HL-60/S4 treated with phorbol 12-myristate 13-acetate at 8.2 ng/mL for 4 days and 3 days (cell line): ENCODE data around the gene EXOC5.

Experiments used
- in situ Hi-C: fragments of 300-500 bp; cut with MboI; formaldehyde crosslinking; loops from 2 replicates; pipeline ENCODE4 v1.15.0; 2022; ENCODE audit warnings: low sequenced_read_pairs

EXOC5 gene

DNA sequence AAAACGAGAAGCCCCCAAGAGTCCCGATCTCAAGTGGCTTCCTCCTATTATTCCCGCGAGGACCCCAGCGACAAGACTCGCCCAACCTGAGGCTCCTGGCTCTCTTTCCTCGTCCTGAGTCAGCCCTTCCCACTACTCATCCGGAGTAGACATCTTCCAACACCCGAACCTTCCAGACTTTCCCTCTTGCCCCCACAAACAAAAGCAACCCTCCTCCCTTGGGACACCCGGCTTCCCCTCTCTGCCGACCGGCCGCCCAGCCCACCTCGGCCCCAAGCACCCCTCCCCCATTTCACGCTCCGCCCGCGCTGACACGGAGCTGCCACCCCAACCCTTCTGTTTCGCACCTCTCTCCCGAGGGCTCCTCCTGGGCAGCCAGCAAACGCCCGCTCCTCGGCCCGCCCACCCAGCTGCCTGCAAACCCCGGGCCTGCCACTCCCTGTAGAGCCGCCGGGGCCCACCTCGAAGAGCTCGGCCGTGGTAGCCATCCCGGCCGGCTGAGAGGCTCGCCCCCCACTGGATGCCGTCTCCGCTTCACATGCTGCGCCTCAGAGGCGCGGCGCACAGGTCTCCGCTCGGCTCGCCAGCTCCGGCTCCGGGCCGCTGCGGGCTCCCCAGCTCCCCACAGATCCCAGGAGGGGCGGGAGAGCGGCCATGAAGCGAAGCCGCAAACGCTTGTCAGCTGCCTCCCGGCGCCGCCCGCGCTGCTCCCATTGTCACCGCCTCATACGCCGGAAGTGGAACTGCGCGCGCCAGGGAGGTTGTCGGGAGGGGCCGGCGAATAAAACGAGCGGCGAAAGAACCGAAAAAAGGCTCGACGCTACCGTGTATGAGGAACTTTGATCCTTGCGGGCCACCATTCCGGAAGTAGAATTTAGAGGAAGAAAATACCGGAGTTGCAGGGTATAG, at the start of gene EXOC5, which contains the start of gene AP5M1:
Gene EXOC5, minus strand, starts transcription at position 745 of the 909 bp plus-strand sequence. Its CDS starts 257 bp downstream, at position 488.
Gene AP5M1, plus strand, starts transcription at position 811 of the 909 bp plus-strand sequence. CDS start 344 bp downstream, outside the sequence.
- in situ Hi-C loops, result no loop called here

DNA sequence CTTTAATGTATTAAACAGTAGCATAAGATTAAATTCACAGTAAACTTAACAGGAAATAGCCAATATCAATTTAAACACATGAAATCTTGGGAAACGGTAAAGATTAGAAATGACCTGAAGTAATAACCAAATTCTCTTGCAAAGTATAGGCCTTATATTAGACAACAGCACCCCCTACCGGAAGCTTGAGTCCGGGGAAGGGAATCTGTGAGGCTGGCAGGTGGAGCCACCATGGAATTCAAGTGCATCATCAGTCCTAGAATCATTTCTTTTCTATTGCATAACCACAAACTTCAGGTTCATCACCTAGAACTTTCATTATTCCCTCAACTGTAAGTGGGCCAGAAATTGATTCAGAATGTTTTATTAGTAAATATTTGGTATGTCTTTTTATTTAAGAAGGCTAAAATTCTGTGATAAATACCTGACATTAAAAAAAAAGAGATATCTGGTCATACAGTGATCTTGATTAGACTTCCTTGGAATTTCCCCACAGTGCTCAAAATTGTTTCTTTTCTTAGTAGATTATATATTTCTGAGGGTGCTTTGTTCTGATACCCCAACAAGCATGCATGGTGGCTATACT, 48.6 kb upstream of the EXOC5 start:
- in situ Hi-C loops, result loop anchor here (10.0 kb wide), 1 partner anchor 823 kb away; no protein-coding TSS in a partner anchor

DNA sequence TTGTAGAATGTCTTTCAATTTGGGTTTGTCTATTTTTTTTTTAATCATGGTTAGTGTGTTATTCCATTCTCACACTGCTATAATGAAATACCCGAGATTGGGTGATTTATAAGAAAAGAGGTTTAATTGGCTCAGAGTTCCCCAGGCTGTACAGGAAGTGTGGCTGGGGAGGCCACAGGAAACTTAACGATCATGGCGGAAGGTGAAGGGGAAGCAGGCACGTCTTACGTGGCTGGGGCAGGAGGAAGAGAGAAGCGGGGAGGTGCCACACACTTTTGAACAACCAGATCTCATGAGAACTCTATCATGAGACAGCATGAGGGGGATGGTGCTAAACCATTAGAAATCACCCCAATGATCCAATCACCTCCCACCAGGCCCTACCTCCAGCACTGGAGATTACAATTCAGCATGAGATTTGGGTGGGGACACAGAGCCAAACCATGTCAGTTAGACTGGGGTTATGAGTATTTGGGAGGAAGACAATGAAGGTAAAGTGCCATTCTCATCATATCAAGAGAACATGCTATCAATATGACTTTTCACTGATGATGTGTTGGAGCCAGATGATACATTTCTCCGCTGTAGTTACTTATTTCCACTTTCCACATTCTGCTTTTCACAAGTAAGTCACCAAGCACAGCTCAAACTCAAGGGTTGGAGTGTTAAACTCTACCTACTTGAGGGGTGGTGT, 45.8 kb upstream of the EXOC5 start:
- in situ Hi-C loops, result loop anchor here (10.0 kb wide), 1 partner anchor 820 kb away; no protein-coding TSS in a partner anchor

DNA sequence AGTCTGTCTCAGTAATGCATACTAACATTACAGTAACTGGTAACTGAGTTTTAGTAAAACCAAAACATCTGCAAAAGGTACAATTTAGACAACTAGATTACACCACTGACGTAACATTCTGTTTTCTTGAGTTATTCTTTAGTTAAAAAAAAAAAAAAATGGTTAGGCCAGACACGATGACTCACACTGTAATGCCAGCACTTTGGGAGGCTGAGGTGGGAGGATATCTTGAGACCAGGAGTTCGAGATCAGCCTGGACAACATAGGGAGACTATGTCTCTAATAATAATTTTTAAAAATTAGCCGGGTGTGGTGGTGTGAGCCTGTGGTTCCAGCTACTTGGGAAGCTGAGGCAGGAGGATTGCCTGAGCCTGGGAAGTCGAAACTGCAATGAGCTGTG, 34.2 kb upstream of the EXOC5 start:
- in situ Hi-C loops, result no loop called here

DNA sequence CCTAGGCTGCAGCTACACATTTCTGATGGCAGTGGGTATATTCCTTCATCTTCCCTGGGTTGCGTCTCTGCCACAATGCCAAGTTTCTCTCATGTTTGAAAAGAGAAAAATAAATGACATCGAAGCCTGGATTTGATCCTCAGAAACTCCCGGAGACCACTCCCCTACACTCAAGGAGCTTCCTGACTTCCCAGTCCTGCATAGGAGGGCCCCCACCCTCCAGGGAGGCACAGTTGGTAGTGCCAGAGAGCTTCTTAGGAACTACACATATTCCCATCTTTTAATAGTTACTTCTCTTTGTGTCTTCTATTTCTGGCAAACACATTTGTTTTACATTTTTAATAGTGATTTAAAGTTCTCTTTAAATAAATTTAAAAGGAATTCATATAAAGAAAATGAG, 30.8 kb upstream of the EXOC5 start:
- in situ Hi-C loops, result no loop called here

- in situ Hi-C loops, result no loop called here
Measured at GRCh38 chr14:57297852-57298251, 29.1 kb upstream of the EXOC5 start.

GRCh38 chr14:57295239-57295638, 26.5 kb upstream of the EXOC5 start:
- in situ Hi-C loops, result no loop called here

DNA sequence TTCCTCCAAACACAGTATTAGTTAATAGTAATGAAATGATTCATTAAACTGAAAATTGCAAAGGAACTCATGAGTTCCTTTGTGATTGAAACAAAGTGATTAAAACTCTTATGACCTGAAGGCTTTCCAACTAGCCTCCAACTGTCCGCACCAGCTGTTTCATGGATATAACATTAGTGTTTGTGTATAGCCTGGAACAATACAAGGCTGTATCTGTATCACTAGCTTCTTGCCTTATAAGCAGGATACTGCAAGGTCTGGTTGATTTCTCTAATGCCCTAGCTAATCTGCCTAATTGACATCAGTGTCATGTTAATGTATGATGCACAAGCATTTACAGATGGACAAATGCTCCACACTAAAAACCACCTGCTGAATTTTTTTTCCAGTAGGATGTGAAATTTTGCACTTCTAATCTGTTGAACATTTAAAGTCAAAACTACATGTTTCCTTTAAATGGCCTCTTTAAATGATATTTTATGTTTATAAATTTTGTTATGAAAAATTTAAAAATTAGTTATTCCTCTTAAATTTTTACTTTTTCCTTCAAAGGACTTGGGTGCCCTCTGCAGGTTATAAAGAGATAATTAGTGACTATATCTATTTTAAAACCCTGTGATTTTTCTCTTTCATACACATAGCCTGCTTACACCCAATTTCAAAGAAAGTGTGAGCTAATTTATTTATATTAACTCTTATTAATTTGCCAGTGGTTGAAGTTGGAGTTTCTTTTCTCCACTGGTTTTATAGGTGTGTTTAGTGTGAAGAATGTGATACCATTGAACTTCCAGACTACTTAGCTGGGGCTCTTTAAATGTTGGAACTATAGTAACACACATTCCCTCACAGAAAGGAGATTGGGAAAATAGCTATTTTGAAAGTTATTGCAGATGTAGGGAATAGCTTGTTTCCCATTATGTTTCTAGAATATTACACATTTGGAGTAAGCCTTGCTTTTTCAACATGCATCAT, 25.4 kb upstream of the EXOC5 start:
- in situ Hi-C loops, result no loop called here

- in situ Hi-C loops, result no loop called here
Measured at GRCh38 chr14:57291692-57292647, 23.3 kb upstream of the EXOC5 start.

GRCh38 chr14:57290751-57291150, 22.0 kb upstream of the EXOC5 start:
- in situ Hi-C loops, result no loop called here

DNA sequence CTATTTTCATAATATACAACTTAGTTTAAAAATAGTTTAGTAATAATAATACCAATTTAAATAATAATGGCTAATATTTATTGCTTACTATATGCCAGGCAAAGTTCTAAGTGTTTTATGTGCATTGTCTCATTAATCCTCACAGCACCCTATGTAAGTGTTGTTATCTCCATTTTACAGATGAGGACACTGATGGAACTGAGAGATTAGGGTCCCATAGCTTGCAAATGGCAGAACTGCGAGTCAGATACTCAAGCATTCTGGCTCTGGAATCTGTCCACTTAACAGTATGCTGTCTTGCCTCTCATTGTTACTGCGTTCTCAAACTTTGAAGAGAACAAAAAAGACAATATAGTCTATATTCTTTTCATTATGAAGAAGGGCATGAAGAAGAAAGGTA, 19.0 kb upstream of the EXOC5 start:
- in situ Hi-C loops, result no loop called here

DNA sequence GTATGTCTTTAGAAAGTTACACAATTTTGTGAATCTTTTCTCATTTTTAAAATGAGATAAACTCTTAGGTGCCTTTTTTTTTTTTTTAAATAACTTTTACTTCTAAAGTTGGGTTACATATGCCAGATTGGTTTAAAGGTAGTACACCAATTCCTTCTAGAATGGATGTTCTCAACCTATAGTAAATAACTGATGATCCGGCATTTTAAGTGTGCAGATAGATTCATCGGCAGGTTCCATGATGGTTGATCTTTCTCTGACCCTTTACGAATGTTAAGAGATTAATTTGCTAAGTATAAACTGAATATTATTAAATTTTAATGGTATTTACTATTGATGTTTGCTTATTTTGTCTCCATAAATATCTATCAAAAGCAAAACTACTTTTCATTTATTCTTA, 8.4 kb upstream of the EXOC5 start:
- in situ Hi-C loops, result no loop called here

- in situ Hi-C loops, result no loop called here
Measured at GRCh38 chr14:57275023-57275664, 6.4 kb upstream of the EXOC5 start.

DNA sequence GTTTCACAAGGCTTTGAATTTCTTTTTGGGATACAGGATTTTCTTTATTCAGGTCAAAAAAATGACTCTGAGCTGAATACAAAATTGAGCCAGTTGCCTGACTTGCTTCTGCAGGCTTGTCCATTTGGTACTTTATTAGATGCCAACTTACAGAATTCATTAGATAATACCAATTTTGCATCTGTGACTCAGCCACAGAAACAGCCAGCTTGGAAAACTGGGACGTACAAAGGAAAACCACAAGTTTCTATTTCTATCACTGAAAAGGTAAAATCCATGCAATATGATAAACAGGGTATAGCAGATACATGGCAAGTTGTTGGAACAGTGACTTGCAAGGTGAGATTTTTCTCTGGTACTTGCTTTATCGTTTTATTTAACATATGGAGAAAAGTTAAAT, 5.8 kb upstream of the EXOC5 start:
- in situ Hi-C loops, result no loop called here

- in situ Hi-C loops, result no loop called here
Measured at GRCh38 chr14:57273236-57273635, 4.5 kb upstream of the EXOC5 start.

- in situ Hi-C loops, result no loop called here
Measured at GRCh38 chr14:57266065-57266464, 2.6 kb downstream of the EXOC5 start.

- in situ Hi-C loops, result no loop called here
Measured at GRCh38 chr14:57262117-57262516, 6.6 kb downstream of the EXOC5 start.

GRCh38 chr14:57261604-57262003, 7.1 kb downstream of the EXOC5 start:
- in situ Hi-C loops, result no loop called here

DNA sequence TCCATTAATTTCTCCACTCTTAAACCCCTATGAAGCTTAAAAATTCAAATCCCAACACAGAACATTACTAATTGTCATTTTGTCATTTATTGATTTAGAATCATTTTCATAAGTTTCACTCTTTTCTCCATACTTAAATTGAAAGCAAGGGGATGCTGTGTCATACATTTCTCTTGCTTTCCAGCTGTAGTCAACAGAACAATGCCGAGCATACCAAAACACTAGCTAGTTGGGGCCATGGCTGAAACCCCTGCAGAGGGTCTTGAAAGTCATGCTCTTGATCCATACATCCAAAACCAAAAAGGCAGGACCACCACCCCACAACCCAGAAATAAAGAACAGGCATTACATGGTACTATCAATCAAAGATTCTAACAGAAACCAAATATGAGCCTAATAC, 9.0 kb downstream of the EXOC5 start:
- in situ Hi-C loops, result no loop called here
